Activated naive CD4-positive, alpha-beta T cell treated with anti-CD3 and anti-CD28 coated beads, Interleukin-2, amount 50 U/mL, for 72 hours (primary cell): ENCODE measurements around the gene OSBPL1A. TPM values are rescaled to one million over a fixed set of nuclear protein-coding genes. Genes with fewer than 3 reads are reported as not detected.

Experiments
- ATAC-seq, 2 donors: fragments of 150-1000 bp; cut with Tn5 transposase; 2 replicates each; pipeline ENCODE4 v1.10.0; 2021; ENCODE audit warnings: mild to moderate bottlenecking in 2 of 2, moderate library complexity in 2 of 2
- DNase-seq, 2 donors: peaks; one replicate each; pipeline ENCODE4 v3.0.0; 2021 to 2022; ENCODE audit warnings: low spot score in 2 of 2
- H3K27ac Mint-ChIP-seq, 2 donors: one replicate each; pipeline ENCODE4 v1.8.0; 2022; ENCODE audit warnings: mild to moderate bottlenecking in 2 of 2, mixed read lengths in 2 of 2
- H3K36me3 Mint-ChIP-seq, 2 donors: one replicate each; pipeline ENCODE4 v1.8.0; 2022; ENCODE audit warnings: mixed read lengths in 2 of 2
- H3K9me3 Mint-ChIP-seq, 2 donors: one replicate each; pipeline ENCODE4 v1.8.0; 2022; ENCODE audit warnings: mixed read lengths in 2 of 2
- total RNA-seq, 2 donors: library from RNA; stranded (reverse); gene quantifications; one replicate each; pipeline ENCODE4 v1.2.3, GENCODE V29; 2022

Gene OSBPL1A
- total RNA-seq, 2 donors from 2014 or later = 2.3 to 5.4 TPM

DNA sequence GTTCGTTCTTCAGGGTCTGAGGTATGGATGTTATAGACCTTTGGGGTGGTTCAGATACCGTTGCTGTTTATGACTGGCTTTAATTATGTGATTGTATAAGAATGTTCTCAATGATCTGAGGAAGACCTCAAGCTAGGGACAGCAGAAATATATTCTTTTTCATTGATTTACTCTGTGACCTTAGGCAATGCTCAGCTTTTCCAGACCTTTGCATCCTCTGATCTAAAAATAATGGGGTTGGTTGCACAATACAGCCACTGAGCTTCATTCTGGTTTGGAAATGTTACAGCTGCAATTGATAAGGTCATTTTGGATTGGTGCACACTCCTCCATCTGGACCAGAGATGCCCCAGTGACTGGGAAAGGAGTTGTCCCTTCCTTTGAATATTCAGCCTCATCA lies 276.0 kb downstream of the OSBPL1A start:
- Mint-ChIP-seq H3K36me3 (peaks cover 0 to 6% of the 10 kb centered on the region in 2 donors), H3K9me3 (no peaks in the 10 kb centered on the region), H3K27ac (no peak overlapping the region)
- DNase-seq (no peak), ATAC-seq (no peak)

DNA sequence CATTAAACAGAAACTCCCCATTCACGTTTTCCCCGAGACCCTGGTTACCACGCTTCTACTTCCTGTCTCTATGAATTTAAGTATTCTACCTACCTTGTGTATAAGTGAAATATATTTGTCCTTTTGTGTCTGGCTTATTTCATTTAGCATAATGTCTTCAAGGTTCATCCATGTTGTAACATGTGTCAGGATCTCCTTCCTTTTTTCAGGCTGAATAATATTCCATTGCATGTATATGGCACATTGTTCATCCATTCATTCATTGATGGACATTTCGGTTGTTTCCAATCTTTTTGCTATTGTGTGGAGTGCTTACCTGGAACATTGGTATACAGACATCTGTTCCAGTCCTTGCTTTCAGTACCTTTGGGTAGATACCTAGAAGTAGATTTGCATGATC lies 276.9 kb downstream of the OSBPL1A start:
- DNase-seq (no peak), ATAC-seq (no peak)
- Mint-ChIP-seq H3K27ac (no peak overlapping the region), H3K9me3 (no peaks in the 10 kb centered on the region), H3K36me3 (peaks cover 0 to 6% of the 10 kb centered on the region in 2 donors)

- no peaks in the 10 kb centered on the region for H3K9me3 Mint-ChIP-seq
- peak overlapping the region in 1 of 2 donors; percentile 88 for H3K27ac Mint-ChIP-seq
Measured at GRCh38 chr18:24118750-24119577, 278.7 kb downstream of the OSBPL1A start.

DNA sequence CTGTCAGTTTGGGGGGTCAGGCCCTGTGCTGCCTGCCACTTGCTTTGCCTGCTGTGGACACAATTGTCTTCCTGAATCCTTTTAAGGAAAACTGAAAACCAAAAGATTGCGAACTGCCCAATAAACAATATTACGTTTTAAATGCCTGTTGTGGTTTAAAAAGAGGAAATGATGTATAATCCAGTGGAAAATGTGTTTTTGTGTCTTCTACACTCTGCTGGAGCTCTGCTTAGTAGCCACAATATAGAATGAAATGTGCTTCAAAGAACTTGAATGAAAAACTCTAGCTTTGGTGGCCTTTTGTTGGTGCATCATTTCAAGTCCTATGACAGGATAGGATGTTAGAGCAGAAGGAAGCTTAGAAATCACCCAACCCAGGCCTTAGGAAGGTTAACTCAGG lies 282.0 kb downstream of the OSBPL1A start:
- no peak for DNase-seq
- no peak for ATAC-seq
- Mint-ChIP-seq H3K9me3 (no peaks in the 10 kb centered on the region), H3K27ac (peak overlapping the region; percentile 17 to 73), H3K36me3 (peaks cover 3 to 11% of the 10 kb centered on the region in 2 donors)

More at GRCh38 chr18:24118750-24119577, 278.7 kb downstream of the OSBPL1A start:
- ATAC-seq (peak; percentile 78 to 81), DNase-seq (peak in 1 of 2 donors; percentile 73)
- H3K36me3 Mint-ChIP-seq = peaks cover 6% of the 10 kb centered on the region in 2 donors

- H3K9me3 Mint-ChIP-seq = no peaks in the 10 kb centered on the region
- H3K36me3 Mint-ChIP-seq = peaks cover 0 to 11% of the 10 kb centered on the region in 2 donors
- ATAC-seq (peak in 1 of 2 donors; percentile 43), DNase-seq (no peak)
- peak overlapping the region; percentile 17 to 73 for H3K27ac Mint-ChIP-seq
Measured at GRCh38 chr18:24114924-24115549, 282.6 kb downstream of the OSBPL1A start.

GRCh38 chr18:24112874-24113615 lies 284.6 kb downstream of the OSBPL1A start:
- peak overlapping the region; percentile 25 to 83 for H3K27ac Mint-ChIP-seq
- ATAC-seq (peak; percentile 40 to 61), DNase-seq (no peak)
- H3K36me3 Mint-ChIP-seq = peaks cover 0 to 11% of the 10 kb centered on the region in 2 donors
- H3K9me3 Mint-ChIP-seq = no peaks in the 10 kb centered on the region

DNA sequence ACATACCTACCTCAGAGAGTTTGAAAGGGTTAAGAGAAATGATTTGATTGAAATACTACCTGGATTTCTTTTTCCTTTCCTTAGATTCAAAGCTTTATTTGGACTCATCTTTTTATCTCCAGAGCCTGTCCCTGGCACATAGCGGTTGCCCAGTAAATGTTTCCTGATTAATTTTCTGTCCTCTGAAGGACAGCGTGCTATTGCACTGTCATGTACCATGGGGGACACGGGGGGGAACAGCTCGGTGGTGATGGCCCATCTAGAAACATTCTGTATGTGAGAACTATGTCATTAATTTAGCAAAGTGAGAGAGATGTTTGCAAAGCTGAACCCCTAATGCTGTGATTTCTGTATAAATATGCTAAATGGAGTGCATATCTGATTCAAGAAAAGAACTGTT lies 285.2 kb downstream of the OSBPL1A start:
- H3K9me3 Mint-ChIP-seq = no peaks in the 10 kb centered on the region
- peaks cover 0 to 11% of the 10 kb centered on the region in 2 donors for H3K36me3 Mint-ChIP-seq
- ATAC-seq = no peak
- peak overlapping the region in 1 of 2 donors; percentile 8 for H3K27ac Mint-ChIP-seq
- no peak for DNase-seq

Other genes starting within 250 kb of the OSBPL1A start
- gene IMPACT, start 28.8 kb upstream of the OSBPL1A start, total RNA-seq = 10 to 100 TPM in 1 of 2 donors, 1 to 10 TPM in 1; 7.4 to 13.6 TPM
- gene HRH4, start 62.8 kb upstream of the OSBPL1A start, total RNA-seq = not detected